ENCODE data around the gene GDI1. TPM values are rescaled to one million over a fixed set of nuclear protein-coding genes. Genes with fewer than 3 reads are reported as not detected.

The GDI1 gene
- total and polyA plus RNA-seq, 10 of the 15 experiments (the other 5 are each of a cell fraction or from before 2014, with no cell fraction given), result 0.92 to 102 (median 49.6) TPM

DNA sequence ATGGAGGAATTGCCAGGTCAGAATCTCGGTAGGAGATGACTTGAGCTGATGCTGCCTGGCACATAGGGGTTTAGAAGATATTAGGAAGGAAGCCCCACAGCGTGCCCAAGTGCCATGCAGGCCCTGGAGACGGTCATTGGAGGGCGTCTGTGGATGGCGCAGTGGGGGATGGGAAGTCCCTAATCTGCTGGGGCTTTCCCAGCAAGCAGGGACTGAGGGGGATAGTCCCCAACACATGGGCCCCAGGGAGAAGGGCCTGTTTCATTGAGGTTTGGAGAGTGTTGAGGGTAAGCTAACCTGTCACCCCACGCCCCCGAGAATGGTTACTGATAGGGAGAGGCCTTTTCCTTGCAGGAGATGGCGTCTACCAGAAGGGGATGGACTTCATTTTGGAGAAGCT lies 17.8 kb upstream of the GDI1 start:
- H3K4me1 ChIP-seq (ENCODE audit: control insufficient read depth, insufficient read depth, low read length), result no peaks in the 10 kb centered on the region
- no peak overlapping the region; the same call in 1 of the 2 replicates for H3K9ac ChIP-seq (ENCODE audit: control insufficient read depth, insufficient read depth, low read length)
- in situ Hi-C loops (cut with MboI), result no loop called here
- 27% methylated on average over 8 of the region's 8 CpGs for WGBS (ENCODE audit: insufficient coverage, insufficient replicate concordance, low lambda C conversion rate, missing lambda C conversion rate)
- H3K79me2 ChIP-seq (ENCODE audit: control insufficient read depth, insufficient read depth, low read length), result no peaks in the 10 kb centered on the region
- DNase-seq (ENCODE audit: low read depth, low spot score) (no peak), ATAC-seq (peak; percentile 93), FAIRE-seq (no peak)
- H3K4me2 ChIP-seq (ENCODE audit: control insufficient read depth, insufficient read depth), result no peak overlapping the region
- no peak overlapping the region for H3K4me3 ChIP-seq
- no peak overlapping the region for H2AFZ ChIP-seq (ENCODE audit: control insufficient read depth, low read depth, low read length)
- ChIA-PET POLR2A (interaction anchor here (1.0 to 1.2 kb wide), 2 partner anchors 9 to 10 kb away, joined by 3 read pairs; partner anchors contain the start of gene ATP6AP1), CTCF (interaction anchor here (1.0 to 1.3 kb wide), 2 partner anchors 9 to 46 kb away, joined by 3 to 4 read pairs; partner anchors contain the start of gene ATP6AP1), RAD21 (ENCODE audit: unreplicated experiment) (no interaction called here), SMC1A (ENCODE audit: uncharacterized antibody, unreplicated experiment) (interaction anchor here (0.6 kb wide), 1 partner anchor 412 kb away, joined by 3 read pairs; no protein-coding TSS in a partner anchor)
- H4K20me1 ChIP-seq (ENCODE audit: control insufficient read depth, insufficient read depth), result no peaks in the 10 kb centered on the region
- BruUV-seq (replicated peaks), result no TSS peak
- H3K36me3 ChIP-seq (ENCODE audit: control insufficient read depth in 2 of 2, insufficient read depth in 2 of 2, low read length in 1 of 2), result no peaks in the 10 kb centered on the region
- H3K9me3 ChIP-seq (replicated peaks; ENCODE audit: control insufficient read depth, insufficient read depth, low read length), result no peaks in the 10 kb centered on the region; the same call in 2 of the 3 replicates
- intact Hi-C loops (cut with micrococcal nuclease; ENCODE audit: unreplicated experiment), result no loop called here
- peak overlapping the region; percentile 37 for H3K27ac ChIP-seq (ENCODE audit: control insufficient read depth, insufficient read depth)
- no peaks in the 10 kb centered on the region for H3K27me3 ChIP-seq (replicated peaks in 1 of 2; ENCODE audit: control insufficient read depth in 2 of 2, insufficient read depth in 2 of 2, low read length in 1 of 2)
- TF ChIP-seq SMARCA5 (IDR thresholded peaks at IDR 0.05), result no peak
- TF ChIP-seq HDAC2 (IDR thresholded peaks at IDR 0.05), result no peak
- TF ChIP-seq NKRF (conservative IDR thresholded peaks at IDR 0.05), result no peak
- TF ChIP-seq GABPA (IDR thresholded peaks at IDR 0.05; ENCODE audit: low read depth), result no peak
- TF ChIP-seq USF2 (IDR thresholded peaks at IDR 0.05; ENCODE audit: borderline replicate concordance, low read depth, low read length), result no peak
- TF ChIP-seq IKZF1 (conservative IDR thresholded peaks at IDR 0.05), result peak; percentile 27; the same call in 1 of the 2 replicates
- TF ChIP-seq MEF2B (IDR thresholded peaks at IDR 0.05; ENCODE audit: partially characterized antibody, poor library complexity, severe bottlenecking), result peak; percentile 42
- TF ChIP-seq, protein P1, sequence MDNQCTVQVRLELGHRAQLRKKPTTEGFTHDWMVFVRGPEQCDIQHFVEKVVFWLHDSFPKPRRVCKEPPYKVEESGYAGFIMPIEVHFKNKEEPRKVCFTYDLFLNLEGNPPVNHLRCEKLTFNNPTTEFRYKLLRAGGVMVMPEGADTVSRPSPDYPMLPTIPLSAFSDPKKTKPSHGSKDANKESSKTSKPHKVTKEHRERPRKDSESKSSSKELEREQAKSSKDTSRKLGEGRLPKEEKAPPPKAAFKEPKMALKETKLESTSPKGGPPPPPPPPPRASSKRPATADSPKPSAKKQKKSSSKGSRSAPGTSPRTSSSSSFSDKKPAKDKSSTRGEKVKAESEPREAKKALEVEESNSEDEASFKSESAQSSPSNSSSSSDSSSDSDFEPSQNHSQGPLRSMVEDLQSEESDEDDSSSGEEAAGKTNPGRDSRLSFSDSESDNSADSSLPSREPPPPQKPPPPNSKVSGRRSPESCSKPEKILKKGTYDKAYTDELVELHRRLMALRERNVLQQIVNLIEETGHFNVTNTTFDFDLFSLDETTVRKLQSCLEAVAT (IDR thresholded peaks at IDR 0.05), result no peak
- no peak for TF ChIP-seq E4F1 (IDR thresholded peaks at IDR 0.05; ENCODE audit: borderline replicate concordance, partially characterized antibody)
- peak; percentile 73 for TF ChIP-seq RELA (IDR thresholded peaks at IDR 0.05; ENCODE audit: borderline replicate concordance, partially characterized antibody)
- TF ChIP-seq YY1 (IDR thresholded peaks at IDR 0.05; ENCODE audit: low read depth, low read length), result no peak
- no peak for TF ChIP-seq MYC (IDR thresholded peaks at IDR 0.05; ENCODE audit: insufficient read depth, insufficient read length, insufficient replicate concordance, low read length, severe bottlenecking)
- TF ChIP-seq, protein P2, sequence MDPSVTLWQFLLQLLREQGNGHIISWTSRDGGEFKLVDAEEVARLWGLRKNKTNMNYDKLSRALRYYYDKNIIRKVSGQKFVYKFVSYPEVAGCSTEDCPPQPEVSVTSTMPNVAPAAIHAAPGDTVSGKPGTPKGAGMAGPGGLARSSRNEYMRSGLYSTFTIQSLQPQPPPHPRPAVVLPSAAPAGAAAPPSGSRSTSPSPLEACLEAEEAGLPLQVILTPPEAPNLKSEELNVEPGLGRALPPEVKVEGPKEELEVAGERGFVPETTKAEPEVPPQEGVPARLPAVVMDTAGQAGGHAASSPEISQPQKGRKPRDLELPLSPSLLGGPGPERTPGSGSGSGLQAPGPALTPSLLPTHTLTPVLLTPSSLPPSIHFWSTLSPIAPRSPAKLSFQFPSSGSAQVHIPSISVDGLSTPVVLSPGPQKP (IDR thresholded peaks at IDR 0.05; ENCODE audit: low read depth, low read length), result no peak
- TF ChIP-seq RB1 (IDR thresholded peaks at IDR 0.05; ENCODE audit: borderline replicate concordance), result no peak
